WERI-Rb-1 (cell line): ENCODE results near the gene GSN.

Source experiments
- DNase-seq: peaks from one replicate; pipeline ENCODE4 v3.0.0-alpha.2; 2020
- H3K27ac ChIP-seq: fragments of 250-450 bp; sonication (Bioruptor Pico); 2 replicates; pipeline ENCODE4 v1.5.1; 2020; ENCODE audit warnings: mild to moderate bottlenecking, moderate library complexity
- H3K27me3 ChIP-seq: fragments of 250-450 bp; sonication (Bioruptor Pico); 2 replicates; pipeline ENCODE4 v1.5.1; 2021; ENCODE audit warnings: mild to moderate bottlenecking, low read depth, moderate library complexity; ENCODE audit not compliant: insufficient read depth, severe bottlenecking
- H3K36me3 ChIP-seq: fragments of 250-450 bp; sonication (Bioruptor Pico); 2 replicates; pipeline ENCODE4 v1.5.1; 2020; ENCODE audit warnings: mild to moderate bottlenecking, moderate library complexity
- H3K4me3 ChIP-seq: 2 replicates; pipeline ENCODE4 v1.5.1; 2011; ENCODE audit warnings: low read depth, mild to moderate bottlenecking, control low read depth, low read length
- H3K9me3 ChIP-seq: fragments of 250-450 bp; sonication (Bioruptor Pico); 2 replicates; pipeline ENCODE4 v1.5.1; 2021; ENCODE audit warnings: mild to moderate bottlenecking, moderate library complexity; ENCODE audit not compliant: severe bottlenecking
- TF ChIP-seq, protein P1 (sequence below): IDR thresholded peaks from 2 replicates; pipeline ENCODE4 v1.5.1; 2011; ENCODE audit warnings: low read depth, mild to moderate bottlenecking, control low read depth, inconsistent platforms, low read length

Gene GSN

DNA sequence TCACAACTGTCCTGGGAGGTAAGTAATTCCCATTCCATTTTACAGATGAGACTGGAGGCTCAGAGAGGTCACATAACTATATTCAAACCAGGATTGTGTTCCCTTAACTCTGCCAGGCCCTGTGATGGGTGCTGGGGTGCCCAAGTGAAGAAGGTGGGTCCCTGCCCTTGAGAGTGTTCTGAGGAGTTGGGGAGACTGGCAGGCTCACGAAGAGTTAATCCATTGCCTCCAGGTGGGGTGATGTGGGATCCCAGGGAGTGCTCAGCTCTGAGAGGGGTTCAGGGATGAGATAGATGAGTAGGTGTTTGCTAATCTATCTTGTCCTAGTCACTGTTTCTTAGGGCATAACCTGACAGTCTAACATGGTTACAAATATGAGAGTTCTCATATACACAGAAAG, 36.7 kb downstream of the GSN start:
- TF ChIP-seq, protein P1, sequence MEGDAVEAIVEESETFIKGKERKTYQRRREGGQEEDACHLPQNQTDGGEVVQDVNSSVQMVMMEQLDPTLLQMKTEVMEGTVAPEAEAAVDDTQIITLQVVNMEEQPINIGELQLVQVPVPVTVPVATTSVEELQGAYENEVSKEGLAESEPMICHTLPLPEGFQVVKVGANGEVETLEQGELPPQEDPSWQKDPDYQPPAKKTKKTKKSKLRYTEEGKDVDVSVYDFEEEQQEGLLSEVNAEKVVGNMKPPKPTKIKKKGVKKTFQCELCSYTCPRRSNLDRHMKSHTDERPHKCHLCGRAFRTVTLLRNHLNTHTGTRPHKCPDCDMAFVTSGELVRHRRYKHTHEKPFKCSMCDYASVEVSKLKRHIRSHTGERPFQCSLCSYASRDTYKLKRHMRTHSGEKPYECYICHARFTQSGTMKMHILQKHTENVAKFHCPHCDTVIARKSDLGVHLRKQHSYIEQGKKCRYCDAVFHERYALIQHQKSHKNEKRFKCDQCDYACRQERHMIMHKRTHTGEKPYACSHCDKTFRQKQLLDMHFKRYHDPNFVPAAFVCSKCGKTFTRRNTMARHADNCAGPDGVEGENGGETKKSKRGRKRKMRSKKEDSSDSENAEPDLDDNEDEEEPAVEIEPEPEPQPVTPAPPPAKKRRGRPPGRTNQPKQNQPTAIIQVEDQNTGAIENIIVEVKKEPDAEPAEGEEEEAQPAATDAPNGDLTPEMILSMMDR: no peak
- H3K27me3 ChIP-seq: no peaks in the 10 kb centered on the region
- H3K36me3 ChIP-seq: no peaks in the 10 kb centered on the region
- no peak for DNase-seq
- no peak overlapping the region for H3K4me3 ChIP-seq
- no peaks in the 10 kb centered on the region for H3K9me3 ChIP-seq
- H3K27ac ChIP-seq: no peak overlapping the region

DNA sequence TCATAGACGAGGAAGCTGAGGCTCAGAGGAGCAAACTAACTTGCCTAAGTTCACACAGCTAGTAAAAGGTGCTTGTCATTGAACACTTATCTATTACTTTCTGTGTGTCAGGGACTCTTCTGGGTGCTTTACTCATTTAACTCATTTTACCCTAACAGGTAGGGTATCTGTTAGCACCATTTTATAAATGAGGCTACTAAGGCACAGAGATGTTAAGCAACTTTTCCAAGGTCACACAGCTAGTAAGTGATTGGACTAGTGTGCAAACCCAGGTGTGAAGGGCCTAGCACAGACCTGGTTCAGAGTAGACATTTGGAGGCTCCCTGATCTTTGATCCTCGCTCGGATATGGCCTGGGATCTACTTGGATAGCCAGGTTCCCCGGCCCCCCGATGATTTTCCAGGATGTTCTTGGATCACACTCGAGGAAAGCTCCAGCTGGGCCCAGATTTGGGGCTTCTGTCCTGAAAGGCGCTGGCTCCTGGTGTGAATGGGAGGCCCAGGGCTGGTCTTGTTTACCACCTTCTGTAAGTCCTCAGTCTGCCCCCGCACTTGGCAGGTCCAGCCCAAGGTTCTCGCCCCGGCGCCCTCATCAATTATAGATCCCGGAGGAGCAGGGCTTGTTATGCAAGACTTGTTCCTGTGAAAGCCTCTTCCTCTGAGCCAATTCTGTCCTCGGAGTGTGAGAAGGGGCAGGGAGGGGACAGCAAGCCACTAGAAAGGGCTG, 37.5 kb downstream of the GSN start:
- TF ChIP-seq, protein P1: no peak
- Histone ChIP-seq H3K4me3 (no peak overlapping the region), H3K27ac (no peak overlapping the region), H3K36me3 (no peaks in the 10 kb centered on the region), H3K9me3 (no peaks in the 10 kb centered on the region), H3K27me3 (no peaks in the 10 kb centered on the region)
- DNase-seq: no peak

DNA sequence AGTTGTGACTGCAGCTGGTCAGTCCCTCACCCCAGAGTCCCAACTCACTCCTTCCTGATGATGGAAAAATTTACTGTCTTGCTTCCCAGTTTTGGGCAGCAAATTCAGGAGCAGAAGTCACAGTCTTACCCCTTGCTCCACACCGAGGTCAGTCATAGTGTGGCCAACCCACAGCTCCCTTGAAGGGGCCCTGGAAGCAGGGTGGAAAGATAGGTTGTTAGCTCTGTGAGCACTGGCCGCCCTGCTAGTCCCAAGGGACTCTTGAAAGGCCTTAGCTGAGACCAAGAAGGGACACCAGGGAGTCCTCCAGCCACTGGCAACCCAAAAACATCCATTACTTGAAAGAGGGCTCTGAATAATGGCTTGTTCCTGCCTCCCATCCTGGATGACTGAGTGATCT, 40.0 kb downstream of the GSN start:
- no peak overlapping the region for H3K4me3 ChIP-seq
- no peaks in the 10 kb centered on the region for H3K9me3 ChIP-seq
- no peak for DNase-seq
- H3K36me3 ChIP-seq: no peaks in the 10 kb centered on the region
- TF ChIP-seq, protein P1: no peak
- H3K27ac ChIP-seq: no peak overlapping the region
- H3K27me3 ChIP-seq: no peaks in the 10 kb centered on the region

DNA sequence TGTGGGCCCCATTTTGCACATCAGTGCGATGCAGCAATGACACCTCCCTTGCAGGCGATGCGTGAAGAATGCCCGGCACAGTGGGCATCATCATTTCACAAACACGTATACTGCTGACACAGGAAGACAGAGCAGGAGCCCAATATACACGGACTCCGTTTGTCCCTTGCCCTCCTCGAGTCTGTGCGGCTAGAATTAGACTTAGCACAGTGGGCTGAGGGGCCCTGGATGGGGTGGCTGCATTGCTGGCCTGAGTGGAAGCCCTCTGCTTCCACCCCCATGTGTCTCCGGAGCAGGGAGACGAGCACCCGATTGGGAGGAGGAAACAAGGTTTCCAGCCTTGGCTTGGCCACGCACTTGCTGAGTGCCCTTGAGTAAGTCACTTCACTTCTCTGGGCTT, 40.8 kb downstream of the GSN start:
- Histone ChIP-seq H3K9me3 (no peaks in the 10 kb centered on the region), H3K27ac (no peak overlapping the region), H3K27me3 (no peaks in the 10 kb centered on the region), H3K4me3 (no peak overlapping the region), H3K36me3 (no peaks in the 10 kb centered on the region)
- DNase-seq: no peak
- TF ChIP-seq, protein P1: no peak

DNA sequence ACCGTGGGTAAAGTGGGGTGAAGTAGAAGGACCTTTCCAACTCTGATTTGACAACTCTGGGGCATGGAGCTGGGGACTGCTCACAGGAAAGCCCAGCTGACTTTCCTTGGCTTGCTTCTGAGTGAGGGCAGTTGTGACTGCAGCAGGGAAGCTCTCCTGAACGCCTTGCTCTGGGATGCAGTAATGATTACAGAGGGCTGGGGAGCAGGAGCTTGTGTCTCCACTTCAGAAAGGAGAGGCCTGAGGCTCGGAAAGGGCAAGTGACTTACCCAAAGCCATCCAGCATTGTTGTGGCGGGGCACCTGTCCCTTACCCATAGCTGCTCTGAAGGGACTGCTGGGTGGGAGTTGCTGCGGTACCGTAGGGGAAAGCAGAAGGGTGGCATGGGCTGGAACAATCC, 41.2 kb downstream of the GSN start:
- H3K36me3 ChIP-seq: no peaks in the 10 kb centered on the region

More for the DNA sequence above, 41.2 kb downstream of the GSN start:
- Histone ChIP-seq H3K27me3 (no peaks in the 10 kb centered on the region), H3K4me3 (no peak overlapping the region), H3K9me3 (no peaks in the 10 kb centered on the region), H3K27ac (no peak overlapping the region)
- DNase-seq: no peak
- TF ChIP-seq, protein P1: no peak
